Right kidney (tissue), 1 donor: ENCODE results near the gene JARID2.
A peak's percentile ranks its signal among the peaks of the same experiment; 100 is the strongest.

Source experiments
- DNase-seq: peaks from one replicate; pipeline ENCODE4 v3.0.0-alpha.2; 2016

Gene JARID2

DNA sequence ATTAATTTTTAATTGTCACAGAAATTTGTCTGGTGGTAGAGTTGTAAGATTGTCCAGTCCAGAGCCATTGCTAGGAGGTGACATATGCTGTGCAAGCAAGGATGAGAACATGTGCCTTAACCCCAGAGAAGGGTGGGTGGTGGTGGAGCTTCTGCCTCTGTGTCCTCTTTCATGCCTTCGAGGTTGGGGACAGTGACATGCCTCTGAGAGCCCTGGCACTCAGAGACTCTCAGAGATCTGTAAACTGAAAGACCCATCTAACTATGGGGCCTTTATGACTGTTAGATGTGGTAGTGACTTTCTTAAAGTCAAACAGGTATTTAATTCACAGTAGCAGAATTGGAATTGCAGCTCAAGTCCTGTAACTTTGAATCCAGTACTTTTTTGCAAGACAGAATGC is 132.4 kb downstream of the JARID2 start:
- no peak for DNase-seq

DNA sequence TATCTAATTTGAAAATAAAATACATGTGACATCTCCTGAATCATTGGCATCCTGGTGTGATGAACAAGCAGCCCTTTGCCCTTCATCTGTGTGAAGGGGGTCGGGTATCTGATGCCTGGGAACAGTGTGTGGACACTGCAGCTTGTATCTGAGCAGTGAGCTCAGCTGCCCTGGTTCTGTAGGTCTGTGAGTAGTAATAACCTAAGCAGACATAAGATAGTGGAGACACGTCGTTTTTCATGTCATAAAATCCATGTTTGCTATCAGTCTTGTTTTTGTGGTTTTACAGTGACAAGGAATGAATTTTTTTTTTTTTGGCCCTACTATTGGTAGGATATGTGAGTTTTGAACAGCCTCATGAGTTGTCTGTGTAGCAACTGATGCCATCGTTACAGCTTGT is 133.0 kb downstream of the JARID2 start:
- DNase-seq: no peak

DNA sequence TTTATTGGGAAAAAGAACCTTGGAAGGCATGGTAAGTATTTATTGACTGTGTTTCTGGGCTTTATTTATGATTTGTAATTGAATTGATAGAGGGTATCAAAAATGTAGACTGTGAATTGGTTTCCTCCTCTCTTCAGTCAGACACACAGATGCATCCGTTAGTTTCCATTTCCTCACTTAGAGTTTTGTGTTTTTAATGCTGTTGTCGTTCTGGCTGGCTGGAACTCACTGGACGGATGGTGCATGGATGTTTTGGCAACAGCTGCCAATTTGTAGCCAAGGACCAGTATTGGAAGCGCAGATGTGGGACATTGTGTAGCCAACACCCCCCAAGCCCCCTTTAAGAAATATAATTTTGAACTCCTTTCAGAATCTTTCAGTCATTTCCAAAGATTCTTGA is 134.5 kb downstream of the JARID2 start:
- DNase-seq: no peak

DNA sequence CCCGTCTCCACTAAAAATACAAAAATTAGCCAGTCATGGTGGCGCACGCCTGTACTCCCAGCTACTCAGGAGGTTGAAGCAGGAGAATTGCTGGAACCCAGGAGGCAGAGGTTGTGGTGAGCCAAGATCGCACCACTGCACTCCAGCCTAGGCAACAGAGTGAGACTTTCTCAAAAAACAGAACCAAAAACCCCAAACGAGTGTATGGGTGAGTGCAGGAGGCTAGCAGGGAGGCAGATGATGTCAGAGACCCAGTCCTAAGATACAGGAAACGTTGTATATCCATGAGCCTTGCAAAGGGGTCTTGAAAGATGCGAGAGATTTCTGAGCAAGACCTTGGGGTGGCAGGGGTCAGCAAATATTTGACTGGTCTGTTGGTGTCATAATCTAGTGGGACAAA is 136.2 kb downstream of the JARID2 start:
- DNase-seq: no peak

DNA sequence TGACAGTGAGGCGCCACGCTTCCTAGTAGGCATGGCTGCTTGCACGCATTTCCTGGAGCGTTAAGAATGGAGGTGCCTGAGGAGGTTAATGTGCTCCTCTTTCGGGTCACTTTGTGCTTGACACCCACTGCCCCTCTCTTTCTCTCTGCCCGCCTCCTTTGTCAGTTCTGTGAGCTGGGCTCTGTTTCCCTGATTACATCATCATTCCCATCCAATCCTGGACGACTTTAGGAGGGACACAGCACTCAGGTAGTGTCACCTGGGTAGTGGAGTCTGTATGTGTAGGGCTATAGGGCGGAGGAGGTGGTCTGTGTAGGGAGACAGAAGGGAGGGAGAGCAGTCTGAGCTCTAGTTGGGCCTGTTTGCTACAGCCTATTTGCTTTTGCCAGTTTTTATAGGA is 136.8 kb downstream of the JARID2 start:
- no peak for DNase-seq

DNA sequence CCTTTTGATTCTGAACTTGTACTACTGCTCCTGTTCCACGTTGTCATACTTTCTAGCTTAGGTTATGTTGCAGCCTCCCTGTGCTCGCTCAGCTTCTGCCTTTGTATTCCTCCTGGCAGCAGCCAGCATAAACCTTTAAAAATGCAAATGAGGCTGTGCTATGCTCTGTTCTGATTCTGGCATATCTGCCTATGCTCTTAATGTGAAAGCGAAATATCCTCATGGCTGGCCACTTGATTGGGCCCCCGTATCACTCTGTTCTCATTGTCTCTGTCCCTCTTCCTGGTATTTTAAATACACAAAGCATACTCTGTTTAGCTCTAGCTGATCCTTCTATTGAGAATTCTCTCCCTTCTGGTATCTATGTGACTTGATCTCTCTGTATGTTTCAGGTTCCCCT is 139.0 kb downstream of the JARID2 start:
- DNase-seq: no peak

DNA sequence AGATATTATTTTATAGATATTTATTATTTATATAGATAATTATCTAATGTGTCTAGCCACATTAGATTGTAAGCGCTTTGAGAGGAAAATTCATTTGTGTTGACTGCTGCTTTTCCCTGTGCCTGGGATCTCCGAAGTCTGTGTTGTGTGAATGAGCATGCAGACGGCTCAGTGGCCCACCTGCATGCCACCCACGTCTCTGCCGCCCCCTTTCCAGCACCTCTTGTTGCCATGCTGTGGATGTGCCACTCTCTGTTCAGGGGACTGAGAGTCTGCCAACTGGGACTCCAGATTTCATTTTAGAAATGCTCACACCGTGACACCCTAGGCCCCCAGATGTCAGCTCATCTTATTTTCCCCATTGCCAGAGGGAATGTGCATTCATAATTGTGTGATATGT is 139.7 kb downstream of the JARID2 start:
- no peak for DNase-seq

DNA sequence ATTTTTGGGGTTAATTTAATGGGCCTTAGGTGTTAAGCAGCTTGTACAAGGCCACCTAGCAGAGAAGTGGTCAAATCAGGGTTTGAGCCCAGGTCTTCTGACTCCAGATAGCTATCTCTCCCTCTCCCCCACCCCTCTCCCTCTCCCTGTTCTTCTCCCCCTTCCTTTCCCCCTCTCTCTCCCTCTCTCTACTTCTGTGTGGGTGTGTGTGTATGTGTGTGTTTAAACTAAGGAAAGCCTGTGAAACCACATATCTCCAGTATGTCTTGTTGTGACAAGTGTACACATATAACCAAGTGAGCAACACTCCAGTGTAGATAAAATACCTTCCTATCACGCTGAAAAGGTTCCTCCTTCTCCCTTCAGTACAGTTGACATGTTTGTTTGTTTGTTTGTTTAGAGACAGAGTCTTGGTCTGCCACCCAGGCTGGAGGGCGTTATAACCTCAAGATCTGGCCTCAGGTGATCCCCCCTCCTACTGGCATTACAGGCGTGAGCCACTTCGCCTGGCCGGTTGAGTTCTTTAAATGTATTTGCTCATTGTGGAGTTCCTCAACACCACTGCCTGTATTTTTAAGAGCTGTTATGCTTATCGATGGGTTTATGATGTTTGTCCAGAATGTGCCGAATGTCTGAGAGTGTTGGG is 140.4 kb downstream of the JARID2 start:
- no peak for DNase-seq

DNA sequence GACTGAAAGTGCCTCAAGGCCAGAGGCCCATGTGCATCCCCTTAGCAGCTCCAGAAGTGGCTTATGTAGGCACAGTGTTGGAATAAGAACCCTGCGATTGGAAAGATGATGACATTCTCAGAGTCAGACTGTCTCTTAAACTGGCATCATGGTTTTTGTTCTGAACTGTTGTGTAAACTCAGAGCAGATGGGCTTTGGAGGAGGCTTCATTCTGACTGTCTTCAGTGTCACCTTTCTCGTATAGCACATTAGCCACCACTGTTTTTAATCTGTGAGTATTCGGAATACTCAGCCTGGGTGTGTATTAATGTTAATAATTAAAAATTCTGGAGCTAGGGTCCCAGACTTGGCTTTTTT is 140.9 kb downstream of the JARID2 start:
- no peak for DNase-seq

DNA sequence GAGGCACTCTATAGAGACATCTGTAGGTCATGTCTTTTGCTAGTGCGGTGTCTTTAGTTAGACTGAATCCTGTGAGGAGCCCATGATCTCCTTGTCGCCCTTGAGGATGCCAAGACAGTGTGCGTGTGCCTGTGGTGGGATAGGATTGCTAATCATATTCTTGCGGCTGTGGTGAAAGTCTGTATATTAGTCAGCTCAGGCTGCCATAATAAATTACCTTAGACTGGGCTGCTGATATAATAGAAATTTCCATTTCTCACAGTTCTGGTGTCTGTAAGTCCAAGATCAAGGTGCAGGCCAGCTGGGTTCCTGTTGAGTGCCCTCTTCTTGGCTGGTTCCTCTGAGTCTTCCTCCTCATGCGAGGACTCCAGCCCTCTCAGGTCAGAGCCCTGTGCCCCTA is 141.2 kb downstream of the JARID2 start:
- no peak for DNase-seq

DNA sequence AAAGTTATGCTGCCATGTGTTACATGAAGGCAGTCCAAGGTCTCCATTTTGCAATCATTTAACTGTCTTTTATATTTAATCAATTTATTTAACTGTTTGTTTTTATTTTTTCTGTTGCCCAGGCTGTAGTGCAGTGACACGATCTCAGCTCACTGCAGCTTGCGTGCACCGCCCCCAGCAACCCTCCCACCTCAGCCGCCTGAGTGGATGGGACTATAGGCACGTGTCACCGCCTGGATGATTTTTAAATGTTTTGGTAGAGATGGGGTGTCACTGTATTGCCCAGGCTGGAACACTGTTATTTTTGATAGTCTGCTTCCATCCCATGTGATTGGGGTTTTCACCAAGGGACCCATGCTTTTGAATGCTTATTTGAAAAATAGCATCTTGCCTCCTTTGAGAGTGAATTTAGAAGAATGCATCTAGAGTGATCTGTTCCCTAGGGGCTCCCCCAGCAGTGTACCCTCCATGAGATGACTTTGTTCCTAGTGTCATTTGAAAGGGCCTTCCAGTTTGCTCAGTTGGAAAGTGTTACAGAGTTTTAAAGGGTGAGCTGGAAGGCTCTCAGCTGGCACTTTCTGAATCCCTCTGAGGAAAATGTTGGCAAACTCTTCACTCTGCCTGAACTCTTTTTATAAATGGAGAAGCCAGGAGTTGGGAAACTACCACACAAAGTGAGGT is 143.4 kb downstream of the JARID2 start:
- DNase-seq: no peak

DNA sequence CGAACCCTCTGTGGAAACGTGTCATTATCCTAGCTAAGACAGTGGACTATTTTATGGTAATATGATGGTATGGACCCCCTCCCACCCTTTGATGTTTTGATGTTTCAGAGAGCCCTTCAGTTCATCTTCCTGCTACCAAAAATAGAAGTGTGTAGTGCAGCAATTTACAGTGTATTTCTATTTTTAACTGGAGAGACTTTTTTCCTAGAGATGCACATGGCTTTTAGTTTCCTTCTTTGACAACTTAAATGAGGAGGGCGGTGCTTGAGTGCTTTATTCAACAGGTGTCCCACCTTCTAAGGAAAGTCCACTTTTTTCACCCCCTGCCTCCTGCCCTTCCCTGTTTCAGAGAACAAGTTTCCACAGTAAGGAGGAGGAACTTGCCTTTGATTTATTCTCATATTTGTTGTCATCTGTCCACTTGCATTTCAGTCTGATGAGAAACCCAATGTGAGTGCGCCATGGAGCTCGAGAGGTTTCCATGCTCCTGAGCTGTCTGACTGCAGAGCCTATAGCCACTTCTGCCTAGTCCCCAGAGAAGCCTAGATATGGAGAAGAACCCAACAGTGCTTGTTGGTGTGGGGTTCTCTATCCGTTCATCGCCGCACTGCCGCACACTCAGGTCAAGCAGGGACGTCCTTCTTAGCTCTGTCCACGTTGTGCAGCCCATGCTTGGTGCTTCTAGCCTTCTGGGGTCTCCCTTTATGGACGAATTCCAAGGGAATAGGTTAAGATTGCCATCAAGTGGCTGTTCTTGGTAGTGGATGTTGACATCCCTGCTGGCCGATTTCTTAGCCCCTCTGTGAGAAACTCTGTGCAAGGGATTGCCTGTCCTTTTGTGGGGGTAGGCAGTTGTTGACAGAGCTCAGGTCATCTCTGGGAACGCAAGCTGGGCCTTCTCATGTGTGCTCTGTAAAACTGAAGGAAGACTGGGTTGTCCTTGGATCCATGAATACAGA is 144.2 kb downstream of the JARID2 start:
- peak; percentile 74 for DNase-seq

DNA sequence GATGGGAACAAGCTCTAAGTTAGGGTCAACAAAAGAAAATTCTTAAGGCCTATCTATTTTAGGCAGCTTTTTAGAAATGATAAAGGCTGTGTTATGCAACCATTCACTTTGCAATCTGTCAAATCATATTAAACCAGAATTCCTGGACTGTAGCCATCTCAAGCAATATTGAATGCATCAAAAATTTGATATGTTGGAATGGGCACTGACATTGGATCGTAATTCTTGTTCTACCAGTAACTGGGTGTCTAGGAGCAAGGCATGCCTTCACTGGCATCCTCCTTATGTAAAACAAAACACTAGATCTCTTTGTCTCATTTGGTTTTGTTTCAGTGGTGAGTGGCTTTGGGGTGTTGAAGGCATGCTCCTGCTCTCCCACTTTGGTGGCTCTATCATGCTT is 145.6 kb downstream of the JARID2 start:
- DNase-seq: no peak

DNA sequence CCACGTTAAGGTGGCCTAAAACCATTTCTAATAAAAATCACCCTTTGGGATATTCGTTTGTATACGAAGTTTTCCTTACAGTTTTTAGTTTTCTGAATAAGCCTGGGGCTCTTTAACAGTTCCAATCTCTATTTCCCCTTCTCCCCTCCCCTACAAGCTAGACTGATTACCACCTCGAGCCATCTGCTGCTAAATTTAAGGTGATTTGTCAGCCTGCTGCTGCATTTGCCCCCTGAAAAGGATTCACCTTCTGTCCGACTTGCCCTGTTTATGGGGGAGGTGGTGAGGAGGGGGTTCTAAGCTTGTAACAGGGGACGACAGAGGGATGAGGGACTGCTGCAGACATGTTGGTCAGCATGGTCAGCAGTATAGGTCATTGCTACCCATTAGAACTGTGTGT is 146.3 kb downstream of the JARID2 start:
- DNase-seq: no peak

DNA sequence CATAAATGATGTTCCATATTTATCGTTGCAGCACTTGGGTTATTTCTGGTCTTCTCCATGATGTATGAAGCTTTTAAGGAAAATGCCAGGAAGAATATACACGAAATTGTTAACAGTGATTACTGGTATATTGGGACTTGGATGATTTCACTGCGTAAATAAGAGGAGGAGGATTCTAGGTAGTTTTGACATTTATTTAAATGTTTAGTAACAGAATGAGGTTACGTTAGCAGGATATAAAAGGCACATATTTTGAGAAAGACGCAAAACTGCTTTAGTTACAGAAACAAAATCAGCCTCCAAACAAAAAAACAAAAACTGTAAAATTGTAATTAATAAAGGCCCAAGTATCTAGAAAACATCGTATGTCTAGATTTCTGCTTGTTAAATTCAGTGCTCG is 147.7 kb downstream of the JARID2 start:
- no peak for DNase-seq

DNA sequence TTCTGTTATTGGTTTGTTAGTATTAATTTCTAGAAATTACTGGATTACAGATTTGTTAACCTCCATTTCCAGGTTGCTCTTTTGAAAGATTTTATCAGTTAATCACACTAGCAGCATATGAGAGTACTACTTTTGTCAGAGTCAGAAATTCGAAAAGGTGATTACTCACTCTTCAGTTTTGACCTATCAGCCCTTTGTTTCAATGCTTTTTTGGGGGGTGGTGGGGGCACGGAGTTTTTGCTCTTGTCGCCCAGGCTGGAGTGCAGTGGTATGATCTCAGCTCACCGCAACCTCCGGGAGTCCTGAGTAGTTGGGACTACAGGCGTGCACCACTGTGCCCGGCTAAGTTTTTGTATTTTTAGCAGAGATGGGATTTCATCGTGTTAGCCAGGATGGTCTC is 149.2 kb downstream of the JARID2 start:
- DNase-seq: no peak

DNA sequence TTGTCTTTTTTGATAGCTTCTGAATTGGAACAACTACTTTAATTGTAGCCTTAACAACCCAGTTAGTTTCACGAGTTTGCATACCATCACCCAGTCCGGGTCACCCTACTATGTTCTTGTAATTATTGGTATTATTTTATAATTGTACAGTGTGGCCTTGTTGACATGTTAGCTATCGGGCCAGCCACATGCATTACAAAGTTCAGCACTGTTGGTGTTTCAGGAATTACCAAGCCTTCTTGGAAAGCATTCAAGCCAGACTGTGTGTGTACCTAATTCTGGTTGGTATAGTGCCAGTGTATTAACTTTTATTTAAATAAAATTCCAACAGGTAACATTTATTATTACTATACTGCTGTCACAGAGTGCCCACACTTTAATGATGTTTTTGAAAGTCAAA is 150.9 kb downstream of the JARID2 start:
- no peak for DNase-seq

DNA sequence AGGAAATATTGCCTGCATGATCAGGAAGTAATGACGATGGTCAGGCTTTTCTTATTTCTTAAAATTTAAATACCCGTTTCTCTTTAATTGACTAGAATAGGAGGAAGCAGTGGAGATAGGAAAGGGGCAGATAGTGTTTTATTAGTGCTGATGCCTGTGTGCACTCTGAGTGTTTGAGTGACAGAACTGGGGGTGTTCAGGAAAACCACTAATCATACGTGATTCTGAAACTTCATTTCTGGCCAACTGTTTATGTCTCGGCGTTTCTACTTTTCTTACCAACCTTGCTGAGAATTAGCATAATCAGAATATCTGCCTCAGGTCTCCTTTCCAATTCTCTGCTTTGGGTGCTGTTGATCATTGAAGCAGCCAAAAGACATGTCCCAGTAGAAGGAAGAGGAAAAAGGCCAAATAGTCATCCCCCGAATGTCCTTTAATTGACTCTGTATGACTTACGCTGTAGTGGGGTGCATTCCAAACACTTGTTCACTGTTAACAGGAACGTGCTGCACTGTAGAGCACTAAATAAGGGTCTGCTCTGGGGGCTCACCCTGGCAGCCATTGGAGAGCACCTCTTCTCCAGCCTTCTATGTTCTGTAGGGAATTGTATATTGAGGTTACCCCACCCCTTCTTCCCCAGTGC is 152.9 kb downstream of the JARID2 start:
- no peak for DNase-seq

DNA sequence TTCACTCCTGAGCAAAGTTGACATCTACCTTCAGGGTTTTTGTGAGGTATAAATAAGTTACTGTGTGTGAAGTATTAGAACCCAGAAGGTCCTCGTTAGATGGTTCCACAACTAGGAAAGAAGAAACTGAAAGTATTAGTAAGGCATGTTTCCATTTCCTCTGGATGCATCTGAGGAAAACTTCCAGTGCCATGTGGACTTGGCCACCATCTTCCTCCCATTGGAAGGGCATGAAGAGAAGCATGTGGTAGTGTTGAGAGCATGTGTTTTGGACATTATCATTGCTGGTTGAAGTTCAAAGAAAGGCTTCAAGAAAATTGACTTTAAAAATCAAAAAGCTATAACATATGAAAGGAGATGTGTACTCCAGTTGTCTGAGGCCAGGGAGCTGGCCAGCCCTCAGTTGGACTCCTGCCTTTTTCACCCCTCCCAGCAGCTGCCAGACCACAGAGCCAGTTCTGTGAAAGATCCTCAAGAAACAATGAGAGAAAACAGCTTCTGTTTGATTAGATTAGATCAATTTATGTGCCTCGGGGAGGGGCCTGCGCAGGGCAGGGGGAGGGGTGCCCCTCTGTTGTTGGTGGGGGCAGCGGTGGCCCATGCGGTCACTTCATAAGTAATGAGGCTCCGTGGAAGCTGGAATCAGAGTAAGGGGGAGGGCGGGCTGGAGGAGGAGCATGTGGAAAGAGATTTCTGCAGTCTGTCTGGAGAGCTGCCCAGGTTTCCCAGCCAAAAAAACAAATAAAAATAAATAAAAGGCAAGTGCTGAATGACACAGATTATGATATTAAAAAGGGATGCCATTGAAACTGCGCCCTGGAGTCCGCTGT is 154.0 kb downstream of the JARID2 start:
- peak; percentile 74 for DNase-seq

DNA sequence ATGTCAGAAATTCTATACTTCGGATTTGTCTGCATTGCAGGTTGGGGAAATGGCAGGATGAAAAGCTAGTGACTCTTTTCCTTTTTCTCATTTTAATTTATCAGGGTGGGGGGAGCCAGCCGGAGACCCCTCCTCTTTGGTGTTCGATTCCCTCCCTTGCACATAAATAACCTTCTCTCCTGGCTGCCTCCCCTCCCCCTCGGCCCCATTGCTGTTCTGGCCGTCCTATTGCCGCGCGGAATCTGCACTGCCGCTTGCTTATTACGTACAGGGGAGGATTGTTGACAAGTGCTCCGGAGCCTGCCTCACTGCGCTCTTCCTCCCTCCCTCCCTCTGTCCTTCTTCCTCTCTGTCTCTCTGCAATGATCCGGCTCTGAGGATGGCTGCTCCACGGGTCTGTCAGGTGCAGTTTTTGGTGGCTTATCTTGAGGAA is 154.7 kb downstream of the JARID2 start:
- peak; percentile 75 for DNase-seq

DNA sequence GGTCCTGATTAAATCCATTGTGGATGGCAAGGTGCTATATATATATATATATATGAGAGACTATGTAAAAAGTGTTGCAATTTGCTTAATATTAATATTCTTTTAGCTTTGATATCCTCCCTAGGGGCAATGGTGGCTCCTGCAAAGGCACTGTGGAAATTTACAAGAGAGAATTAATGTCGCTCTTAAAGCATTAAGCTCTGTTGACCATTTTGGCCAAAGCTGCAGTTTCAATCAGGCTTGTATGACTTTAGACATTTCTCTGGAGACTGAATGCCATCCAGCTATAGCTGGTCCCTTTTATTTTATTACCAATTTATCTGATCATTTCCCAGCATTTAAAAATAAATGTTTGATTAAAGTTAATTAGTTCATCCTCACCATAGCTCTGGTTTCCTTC is 155.3 kb downstream of the JARID2 start:
- DNase-seq: no peak

DNA sequence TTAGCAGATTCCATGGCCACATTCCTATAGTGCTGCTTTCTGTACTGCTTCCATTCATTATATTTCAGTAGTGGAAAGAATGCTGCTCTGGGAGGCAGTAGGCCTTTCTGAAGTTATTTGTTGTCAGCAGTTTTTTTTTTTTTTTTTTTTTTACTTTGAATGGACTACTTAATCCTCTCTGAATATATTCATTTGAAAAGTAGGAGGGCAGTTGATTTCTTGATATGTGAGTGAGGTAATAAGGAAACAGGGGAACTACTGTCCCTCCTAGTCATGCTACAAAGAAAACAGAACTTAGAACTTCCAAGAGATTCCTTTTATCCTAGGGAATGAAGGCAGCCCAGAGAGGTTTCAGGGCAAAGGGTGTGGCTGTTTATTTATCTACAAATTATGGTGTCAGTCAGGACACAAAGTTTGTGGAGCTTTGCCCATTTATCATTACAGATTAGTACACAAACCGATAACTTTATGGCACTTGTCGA is 155.9 kb downstream of the JARID2 start:
- DNase-seq: no peak
